Smooth muscle cell of the brain vasculature (primary cell): ENCODE measurements around the gene DNAJA4.
"Not testable (repeated sequence)": the region's sequence is repeated elsewhere in the genome, so short reads cannot be mapped to it uniquely, and the experiment has no call there.

Experiments
- DNase-seq: peaks from one replicate; pipeline ENCODE4 v3.0.0-alpha.2; 2012; ENCODE audit warnings: low read depth, low spot score

DNAJA4 gene

DNA sequence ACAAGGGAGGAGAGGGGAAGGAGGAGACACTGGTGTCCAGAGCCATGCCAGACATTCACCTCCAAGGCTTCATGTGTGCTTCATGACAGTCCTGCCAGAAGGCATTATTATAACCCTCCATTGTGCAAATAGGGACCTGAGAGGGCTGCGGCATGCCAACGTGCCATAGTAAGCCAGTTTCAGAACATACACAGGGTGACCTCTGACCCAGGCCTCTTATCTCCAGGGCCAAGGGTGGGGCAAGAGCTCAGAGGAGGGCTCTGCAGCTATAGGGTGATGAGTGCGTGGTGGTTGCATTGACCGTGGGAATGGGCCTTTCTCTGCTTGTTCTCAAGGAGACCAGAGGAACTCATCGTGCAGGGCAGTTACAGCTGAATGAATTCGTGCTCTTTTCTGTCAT, 20.3 kb upstream of the DNAJA4 start:
- no peak for DNase-seq

DNA sequence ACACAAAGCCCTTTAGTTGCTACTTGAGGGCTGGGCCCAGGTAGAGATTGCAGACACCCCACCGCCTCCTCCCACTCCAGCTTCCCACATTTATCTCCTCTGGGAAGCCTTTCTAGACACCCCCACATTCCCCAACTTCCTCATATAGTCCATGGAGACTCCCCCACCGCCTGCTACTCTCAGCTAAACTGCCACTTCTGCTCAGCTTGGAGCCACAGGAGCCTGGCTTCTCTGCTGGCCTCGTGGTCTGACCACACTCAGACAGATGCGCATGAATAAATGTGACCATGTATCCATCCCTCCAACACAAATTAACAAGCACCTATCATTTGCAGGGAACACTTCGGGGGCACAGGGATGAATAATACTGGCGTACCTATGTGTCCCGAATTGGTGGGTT, 19.5 kb upstream of the DNAJA4 start:
- no peak for DNase-seq

DNA sequence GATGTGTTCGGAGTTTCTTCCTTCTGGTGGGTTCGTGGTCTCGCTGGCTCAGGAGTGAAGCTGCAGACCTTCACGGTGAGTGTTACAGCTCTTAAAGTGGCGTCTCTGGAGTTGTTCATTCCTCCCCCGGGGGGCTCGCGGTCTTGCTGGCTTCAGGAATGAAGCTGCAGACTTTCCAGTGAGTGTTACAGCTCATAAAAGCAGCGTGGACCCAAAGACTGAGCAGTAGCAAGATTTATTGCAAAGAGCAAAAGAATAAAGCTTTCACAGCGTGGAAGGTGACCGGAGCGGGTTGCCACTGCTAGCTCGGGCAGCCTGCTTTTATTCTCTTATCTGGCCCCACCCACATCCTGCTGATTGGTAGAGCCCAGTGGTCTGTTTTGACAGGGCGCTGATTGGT, 19.0 kb upstream of the DNAJA4 start:
- DNase-seq, result not testable (repeated sequence)

GRCh38 chr15:78245976-78246620, 18.3 kb upstream of the DNAJA4 start:
- DNase-seq, result not testable (repeated sequence)

DNA sequence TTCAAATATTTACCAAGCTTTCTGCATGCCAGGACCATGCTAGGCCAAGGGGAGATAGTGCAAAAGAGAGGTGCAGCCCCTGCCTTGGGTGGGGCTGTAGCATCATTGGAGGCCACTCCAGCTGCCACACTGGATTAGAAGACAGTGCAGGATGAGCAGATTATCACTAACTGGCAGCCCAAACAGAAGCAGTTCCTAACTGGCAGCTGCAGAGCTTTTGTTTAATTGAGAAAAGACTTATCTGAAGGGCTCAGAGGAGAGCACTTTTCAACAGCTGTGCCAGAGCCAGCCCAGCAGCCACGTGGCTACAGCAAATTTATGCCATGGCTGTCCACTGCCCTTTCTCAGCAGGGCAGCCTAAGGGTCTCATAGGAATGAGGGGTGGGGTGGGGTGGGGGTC, 16.5 kb upstream of the DNAJA4 start:
- no peak for DNase-seq

GRCh38 chr15:78249131-78249530, 15.2 kb upstream of the DNAJA4 start:
- DNase-seq, result no peak

DNA sequence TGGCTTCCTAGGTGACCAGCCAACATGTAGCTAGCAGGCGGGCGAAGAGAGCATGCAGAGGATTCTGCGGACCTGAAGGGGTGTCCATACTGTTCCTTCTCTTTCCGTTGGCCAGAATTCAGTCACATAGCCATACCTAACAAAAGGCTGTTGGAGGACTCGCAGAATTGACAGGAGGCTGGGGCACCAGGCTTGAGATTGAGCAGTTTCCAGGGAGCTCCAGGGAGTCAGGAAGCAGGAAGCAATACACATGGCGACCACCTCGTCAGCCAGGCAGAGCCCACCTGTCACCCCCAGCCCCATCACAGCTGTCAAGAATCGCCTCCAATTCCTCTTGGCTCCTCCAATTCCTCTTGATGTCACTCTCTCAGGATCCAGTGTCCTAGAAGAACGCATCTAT, 13.2 kb upstream of the DNAJA4 start:
- DNase-seq, result no peak

- no peak for DNase-seq
Observed at GRCh38 chr15:78255421-78256043, 8.8 kb upstream of the DNAJA4 start.

DNA sequence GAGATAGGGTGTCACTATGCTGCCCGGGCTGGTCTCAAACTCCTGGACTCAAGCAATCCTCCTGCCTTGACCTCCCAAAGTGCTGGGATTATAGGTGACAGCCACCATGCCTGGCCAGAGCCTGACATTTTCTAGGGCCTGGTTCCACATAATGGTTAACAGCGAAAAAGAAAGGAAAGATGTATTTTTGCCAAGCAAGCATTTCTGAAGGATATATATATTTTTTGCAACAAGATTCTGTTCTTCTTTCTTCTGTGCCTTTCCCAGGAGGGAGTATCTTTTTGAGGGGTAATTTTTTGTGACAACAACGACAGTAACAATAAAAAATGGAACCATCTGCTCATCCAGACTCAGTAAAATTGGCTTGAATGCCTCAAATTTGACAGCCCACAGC, 8.3 kb upstream of the DNAJA4 start:
- no peak for DNase-seq

DNA sequence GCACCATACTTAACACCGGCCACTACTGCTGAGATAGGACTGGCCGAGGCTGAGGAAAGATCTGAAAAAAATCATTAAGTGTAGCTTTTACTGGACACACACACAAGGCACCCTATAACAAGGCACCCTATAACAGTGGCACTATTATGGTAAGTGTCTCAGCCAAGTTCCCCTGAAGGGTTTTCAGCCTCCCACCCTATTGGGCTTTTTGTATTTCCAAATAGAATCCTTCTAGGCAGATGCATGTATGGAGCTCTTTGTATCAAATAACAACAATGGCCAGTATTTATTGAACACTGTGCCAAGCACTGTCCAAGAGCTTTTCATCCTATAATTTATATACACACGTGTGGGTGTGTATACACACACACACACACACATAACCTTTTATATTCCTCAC, 6.7 kb upstream of the DNAJA4 start:
- no peak for DNase-seq

DNA sequence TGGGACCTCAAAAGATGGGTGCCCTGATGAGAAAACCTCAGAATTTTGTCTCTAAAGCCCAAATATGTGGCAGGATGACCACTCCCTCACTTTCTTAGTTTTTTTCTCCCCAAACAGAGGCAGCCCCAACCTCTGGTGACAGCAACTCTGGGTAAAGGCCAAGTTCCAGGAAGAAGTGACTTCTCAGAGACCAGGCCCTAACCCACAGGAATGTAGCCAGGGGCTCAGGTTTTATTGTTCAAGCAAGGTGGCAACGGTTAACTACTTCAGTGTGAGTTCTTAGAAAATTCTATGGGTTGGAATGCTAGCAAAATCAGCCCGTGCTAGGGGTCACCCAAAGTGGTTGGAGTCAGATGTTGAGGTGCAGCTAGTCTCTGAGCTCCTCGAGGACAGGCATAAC, 5.1 kb upstream of the DNAJA4 start:
- no peak for DNase-seq

DNA sequence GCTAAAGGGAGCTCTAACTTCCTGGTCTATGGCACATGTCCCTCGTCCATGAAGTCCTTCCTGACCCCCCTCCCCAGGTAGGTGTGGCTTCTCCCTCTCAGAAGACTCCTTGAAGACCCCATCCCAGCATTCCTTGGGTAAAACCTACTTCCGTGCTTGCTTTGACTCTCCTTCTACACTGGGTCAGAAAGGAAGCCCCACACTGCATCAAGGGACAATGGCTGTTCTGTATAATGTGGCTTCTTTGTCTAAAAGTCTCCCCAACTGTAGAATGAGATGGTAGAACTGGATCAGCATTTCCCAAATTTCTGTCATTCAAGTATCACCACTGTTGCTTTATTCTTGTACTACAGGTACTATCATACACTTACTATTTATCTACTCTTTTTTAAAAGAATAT, 3.9 kb upstream of the DNAJA4 start:
- no peak for DNase-seq

GRCh38 chr15:78261062-78261461, 3.3 kb upstream of the DNAJA4 start:
- no peak for DNase-seq

DNA sequence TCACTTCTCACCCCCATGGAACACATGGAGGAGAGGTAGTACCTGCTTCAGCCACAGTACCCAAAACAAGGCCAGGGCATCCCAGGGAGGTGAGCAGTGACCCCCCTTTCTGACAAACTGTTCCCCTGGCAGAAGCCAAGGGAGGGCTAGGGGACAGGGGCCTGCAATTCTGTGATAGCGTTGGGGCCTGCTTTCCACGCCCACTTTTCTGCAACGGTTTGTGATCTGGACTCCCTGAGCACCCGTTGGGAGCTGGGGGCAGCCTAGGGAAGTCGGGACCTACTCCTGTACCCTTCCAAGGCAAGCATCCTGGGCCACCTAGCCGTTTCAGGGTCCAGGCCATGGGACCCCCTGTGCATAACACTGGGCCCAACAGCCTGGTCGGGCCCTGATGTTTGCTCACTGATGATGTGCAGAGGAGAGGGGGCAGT, 996 bp upstream of the DNAJA4 start:
- DNase-seq, result no peak

DNA sequence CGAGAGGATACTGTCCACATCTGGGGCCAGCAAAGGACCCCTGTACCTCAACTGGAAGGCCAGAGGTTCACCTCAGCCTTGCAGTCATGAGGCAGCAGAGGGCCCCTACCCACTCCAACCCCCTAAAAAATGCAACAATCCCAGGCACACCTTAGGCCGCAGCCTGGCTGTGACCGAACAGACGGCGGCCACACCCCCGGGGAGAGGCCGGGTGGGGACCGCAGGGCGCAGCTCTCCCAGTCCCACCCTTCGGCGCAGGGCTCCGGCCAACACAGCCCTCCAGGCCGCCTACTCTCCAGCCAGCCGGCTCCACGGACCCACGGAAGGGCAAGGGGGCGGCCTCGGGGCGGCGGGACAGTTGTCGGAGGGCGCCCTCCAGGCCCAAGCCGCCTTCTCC, 457 bp upstream of the DNAJA4 start:
- DNase-seq, result no peak

- no peak for DNase-seq
Observed at GRCh38 chr15:78265137-78265460, 737 bp downstream of the DNAJA4 start.

DNA sequence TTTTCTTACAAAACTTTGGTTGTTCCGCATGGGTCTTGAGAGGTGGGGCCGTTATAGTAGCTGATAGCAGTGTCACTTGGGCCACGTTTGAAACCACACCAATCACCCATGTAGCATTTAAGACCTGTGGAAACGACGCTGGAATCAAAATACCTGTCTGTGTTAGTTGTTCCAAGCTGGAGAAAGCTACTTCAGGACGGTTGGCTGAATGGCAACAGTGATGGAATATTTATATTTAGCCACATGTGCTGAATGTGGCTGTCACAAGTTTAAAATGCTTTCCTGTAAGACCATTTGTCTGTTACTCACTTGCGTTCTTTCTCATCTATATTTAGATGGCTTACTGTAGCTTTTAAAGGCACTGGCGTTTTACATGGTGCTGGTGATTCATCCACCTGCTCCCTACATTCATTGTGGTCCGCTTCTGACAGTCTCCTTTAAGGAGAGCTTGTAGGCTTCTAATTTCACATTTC, 1.4 kb downstream of the DNAJA4 start:
- no peak for DNase-seq

GRCh38 chr15:78266229-78266628, 1.9 kb downstream of the DNAJA4 start:
- DNase-seq, result no peak

DNA sequence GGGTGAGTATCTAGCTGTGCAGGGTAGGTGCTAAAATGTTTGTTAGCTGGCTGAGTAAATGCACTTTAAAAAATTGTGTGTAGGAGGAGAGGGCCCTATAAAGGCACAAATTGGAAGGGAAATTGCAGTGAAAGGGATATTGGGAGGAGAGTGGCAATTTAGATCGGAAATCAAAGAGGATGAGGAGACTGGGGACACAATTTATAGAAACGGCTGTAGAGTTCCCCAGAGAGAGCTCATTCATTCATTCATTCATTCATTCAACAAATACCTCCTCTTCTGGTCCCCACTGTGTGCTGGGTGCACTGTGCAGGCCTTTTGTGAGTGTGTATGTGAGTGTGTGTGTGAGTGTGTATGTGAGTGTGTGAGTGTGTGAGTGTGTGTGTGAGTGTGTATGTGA, 2.4 kb downstream of the DNAJA4 start:
- no peak for DNase-seq

- no peak for DNase-seq
Observed at GRCh38 chr15:78272316-78272715, 8.0 kb downstream of the DNAJA4 start.

DNA sequence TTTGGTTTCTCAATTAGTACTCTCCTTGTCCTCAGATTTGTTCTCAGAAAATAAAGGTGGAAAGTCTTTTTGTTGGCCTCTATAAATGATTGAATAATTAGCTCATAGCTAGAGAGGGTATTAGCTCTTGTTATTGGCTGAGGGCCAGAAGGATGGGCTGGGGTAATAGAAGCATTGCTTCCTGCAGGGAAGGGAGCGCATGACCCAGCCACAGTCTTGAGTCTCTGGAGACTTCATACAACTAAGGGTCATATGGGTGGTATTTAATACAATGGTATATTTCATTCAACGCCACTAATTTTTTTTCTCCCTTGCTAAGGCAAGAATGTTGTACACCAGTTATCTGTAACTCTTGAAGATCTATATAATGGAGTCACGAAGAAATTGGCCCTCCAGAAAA, 8.4 kb downstream of the DNAJA4 start:
- no peak for DNase-seq

DNA sequence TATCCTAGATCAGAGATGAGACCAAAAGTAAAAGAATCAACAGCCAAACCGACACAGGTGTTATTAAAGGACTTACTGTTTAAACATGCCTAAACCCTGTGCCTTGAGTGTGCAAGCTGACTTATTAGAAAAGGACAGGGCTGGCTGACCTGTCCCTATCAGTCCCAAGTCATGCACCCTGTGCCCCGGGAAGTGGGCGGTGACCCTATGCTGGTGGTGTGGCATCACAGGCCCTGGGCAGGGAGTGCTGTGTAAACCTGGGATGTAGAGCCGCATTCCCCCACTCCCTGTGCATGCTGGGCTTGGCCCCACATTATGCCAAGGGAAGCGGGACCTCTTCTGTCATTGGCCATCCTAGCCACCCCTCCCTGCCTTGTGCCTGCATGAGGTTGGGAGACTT, 10.6 kb downstream of the DNAJA4 start:
- no peak for DNase-seq

GRCh38 chr15:78276064-78276943, 11.9 kb downstream of the DNAJA4 start:
- no peak for DNase-seq
